Left ventricle myocardium inferior (tissue), 1 donor: ENCODE measurements around the gene EMX1. TPM values are rescaled to one million over a fixed set of nuclear protein-coding genes. Genes with fewer than 3 reads are reported as not detected.

Experiments
- DNase-seq: peaks from one replicate; pipeline ENCODE4 v3.0.0-alpha.2; 2020
- H3K27ac ChIP-seq: fragments of 200-600 bp; replicated peaks from 2 replicates; pipeline ENCODE4 v1.8.0; 2021
- H3K27me3 ChIP-seq: fragments of 200-600 bp; 2 replicates; pipeline ENCODE4 v1.8.0; 2021; ENCODE audit warnings: low read depth
- H3K36me3 ChIP-seq: fragments of 200-600 bp; 2 replicates; pipeline ENCODE4 v1.8.0; 2021
- H3K4me1 ChIP-seq: fragments of 200-600 bp; 2 replicates; pipeline ENCODE4 v1.8.0; 2021
- H3K4me3 ChIP-seq: fragments of 200-600 bp; 2 replicates; pipeline ENCODE4 v1.8.0; 2021; ENCODE audit warnings: mild to moderate bottlenecking, moderate library complexity
- H3K9me3 ChIP-seq: fragments of 200-600 bp; replicated peaks from 2 replicates; pipeline ENCODE4 v1.8.0; 2021
- intact Hi-C: fragments of 100-400 bp; cut with micrococcal nuclease; formaldehyde crosslinking; loops from one replicate; pipeline ENCODE4 v1.11.0; 2022
- total RNA-seq: library from RNA; stranded (reverse); fragmentation: NEBNext Ultra II Directional; extraction: Animal tissue kit (Norgen Biotek cat#: 25700); gene quantifications from one replicate; pipeline ENCODE4 v1.2.1, GENCODE V29; 2021
- TF ChIP-seq, protein P1 (sequence below): fragments of 200-600 bp; IDR thresholded peaks from 2 replicates; pipeline ENCODE4 v1.8.0; 2021; ENCODE audit warnings: antibody characterized with exemption, mild to moderate bottlenecking, borderline replicate concordance
- donor health status: DM: no; HTN: yes; CAD: no; lungs with severe emphysema.

The EMX1 gene
- total RNA-seq, 1 donor from 2014 or later: not detected

- TF ChIP-seq, protein P1, sequence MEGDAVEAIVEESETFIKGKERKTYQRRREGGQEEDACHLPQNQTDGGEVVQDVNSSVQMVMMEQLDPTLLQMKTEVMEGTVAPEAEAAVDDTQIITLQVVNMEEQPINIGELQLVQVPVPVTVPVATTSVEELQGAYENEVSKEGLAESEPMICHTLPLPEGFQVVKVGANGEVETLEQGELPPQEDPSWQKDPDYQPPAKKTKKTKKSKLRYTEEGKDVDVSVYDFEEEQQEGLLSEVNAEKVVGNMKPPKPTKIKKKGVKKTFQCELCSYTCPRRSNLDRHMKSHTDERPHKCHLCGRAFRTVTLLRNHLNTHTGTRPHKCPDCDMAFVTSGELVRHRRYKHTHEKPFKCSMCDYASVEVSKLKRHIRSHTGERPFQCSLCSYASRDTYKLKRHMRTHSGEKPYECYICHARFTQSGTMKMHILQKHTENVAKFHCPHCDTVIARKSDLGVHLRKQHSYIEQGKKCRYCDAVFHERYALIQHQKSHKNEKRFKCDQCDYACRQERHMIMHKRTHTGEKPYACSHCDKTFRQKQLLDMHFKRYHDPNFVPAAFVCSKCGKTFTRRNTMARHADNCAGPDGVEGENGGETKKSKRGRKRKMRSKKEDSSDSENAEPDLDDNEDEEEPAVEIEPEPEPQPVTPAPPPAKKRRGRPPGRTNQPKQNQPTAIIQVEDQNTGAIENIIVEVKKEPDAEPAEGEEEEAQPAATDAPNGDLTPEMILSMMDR: no peak
- Histone ChIP-seq H3K4me3 (no peak overlapping the region), H3K4me1 (peaks cover 10% of the 10 kb centered on the region), H3K36me3 (peaks cover 11% of the 10 kb centered on the region), H3K27me3 (no peaks in the 10 kb centered on the region), H3K9me3 (no peaks in the 10 kb centered on the region), H3K27ac (no peak overlapping the region)
- no peak for DNase-seq
- intact Hi-C loops: loop anchor here (10.0 kb wide), 1 partner anchor 78 kb away; no protein-coding TSS in a partner anchor
Observed at GRCh38 chr2:72973137-72973535, 55.8 kb downstream of the EMX1 start.

DNA sequence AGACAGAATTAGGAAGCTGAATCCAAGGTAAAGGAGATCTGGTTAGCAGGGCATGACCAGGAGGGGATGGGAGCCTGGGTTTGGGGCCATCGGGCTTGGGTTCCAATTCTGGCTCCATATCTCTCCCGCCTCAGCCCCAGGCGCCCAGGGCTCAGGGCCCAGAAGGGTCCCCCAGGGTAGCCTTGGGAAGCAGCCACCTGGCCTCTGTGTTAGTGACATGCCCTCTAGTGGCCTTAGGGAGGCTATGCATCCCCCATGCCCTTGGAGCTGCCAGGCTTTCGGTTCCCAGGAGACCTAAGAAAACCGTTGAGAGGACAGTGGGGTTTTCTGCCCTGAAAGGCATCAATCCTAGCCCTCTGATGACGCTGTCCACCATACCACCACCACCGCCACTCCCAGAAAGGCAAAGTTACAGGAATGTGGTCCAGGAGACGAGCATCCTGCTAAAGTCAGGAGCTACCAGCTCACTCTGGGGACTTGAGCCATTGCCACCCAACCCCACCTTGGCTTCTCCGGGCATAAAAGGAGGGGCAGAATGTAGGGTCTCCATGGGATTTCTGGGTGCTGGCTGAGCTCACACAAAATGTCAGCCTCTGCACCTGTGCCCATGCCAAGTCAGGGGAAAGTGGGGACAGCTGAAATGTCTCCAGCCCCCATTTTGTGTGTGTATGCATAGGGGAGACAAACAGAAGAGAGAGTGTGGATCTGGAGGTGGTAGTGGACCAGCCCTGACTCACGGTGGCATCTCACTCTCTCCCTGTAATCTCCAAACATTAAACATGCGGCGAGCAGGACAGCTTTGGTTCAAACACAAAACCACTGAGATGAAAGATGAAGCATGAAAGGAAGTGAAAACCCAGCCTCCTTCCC is 56.5 kb downstream of the EMX1 start:
- H3K36me3 ChIP-seq: peaks cover 11% of the 10 kb centered on the region
- no peaks in the 10 kb centered on the region for H3K27me3 ChIP-seq
- H3K9me3 ChIP-seq: no peaks in the 10 kb centered on the region
- no peak overlapping the region for H3K4me3 ChIP-seq
- no peak overlapping the region for H3K27ac ChIP-seq
- DNase-seq: no peak
- TF ChIP-seq, protein P1: peak; percentile 83
- intact Hi-C loops: loop anchor here (10.0 kb wide), 1 partner anchor 79 kb away; no protein-coding TSS in a partner anchor
- H3K4me1 ChIP-seq: peaks cover 10% of the 10 kb centered on the region

- Histone ChIP-seq H3K27ac (no peak overlapping the region), H3K9me3 (no peaks in the 10 kb centered on the region), H3K27me3 (no peaks in the 10 kb centered on the region), H3K4me1 (peaks cover 13% of the 10 kb centered on the region), H3K4me3 (no peak overlapping the region), H3K36me3 (peaks cover 11% of the 10 kb centered on the region)
- TF ChIP-seq, protein P1: no peak
- no peak for DNase-seq
- intact Hi-C loops: loop anchor here (10.0 kb wide), 1 partner anchor 80 kb away; no protein-coding TSS in a partner anchor
Observed at GRCh38 chr2:72974436-72974754, 57.1 kb downstream of the EMX1 start.

- intact Hi-C loops: loop anchor here (10.0 kb wide), 1 partner anchor 80 kb away; no protein-coding TSS in a partner anchor
- Histone ChIP-seq H3K27me3 (no peaks in the 10 kb centered on the region), H3K36me3 (peaks cover 11% of the 10 kb centered on the region), H3K9me3 (no peaks in the 10 kb centered on the region), H3K27ac (no peak overlapping the region), H3K4me3 (no peak overlapping the region), H3K4me1 (peaks cover 19% of the 10 kb centered on the region)
- no peak for DNase-seq
- TF ChIP-seq, protein P1: no peak
Observed at GRCh38 chr2:72975017-72975416, 57.7 kb downstream of the EMX1 start.

GRCh38 chr2:72979896-72980295 is 62.6 kb downstream of the EMX1 start:
- TF ChIP-seq, protein P1: no peak
- H3K9me3 ChIP-seq: no peaks in the 10 kb centered on the region
- intact Hi-C loops: loop anchor here (10.0 kb wide), 1 partner anchor 85 kb away; no protein-coding TSS in a partner anchor
- peaks cover 3% of the 10 kb centered on the region for H3K36me3 ChIP-seq
- no peak for DNase-seq
- H3K27ac ChIP-seq: no peak overlapping the region
- no peak overlapping the region for H3K4me3 ChIP-seq
- H3K27me3 ChIP-seq: no peaks in the 10 kb centered on the region
- peaks cover 54% of the 10 kb centered on the region for H3K4me1 ChIP-seq
